HEK293 (cell line): ENCODE data around the gene SLC35C1.
"Not testable (repeated sequence)": the region's sequence is repeated elsewhere in the genome, so short reads cannot be mapped to it uniquely, and the experiment has no call there.

Experiments used
- CTCF ChIA-PET: fragments of 350-600 bp; formaldehyde crosslinking; extraction: SDS; loops from one replicate; lab custom pipeline; 2021; ENCODE audit warnings: antibody characterized with exemption; lab: Yijun Ruan, JAX
- POLR2A ChIA-PET: fragments of 300-600 bp; formaldehyde crosslinking; extraction: SDS; loops from one replicate; lab custom pipeline; 2020; ENCODE audit warnings: antibody characterized with exemption, inconsistent platforms; lab: Yijun Ruan, JAX
- H3K27ac ChIP-seq: fragments of 200-500 bp; sonication (Bioruptor generic); 2 replicates; pipeline ENCODE4 v1.5.1; 2014; ENCODE audit warnings: low read depth, low read length, control low read depth, inconsistent platforms; ENCODE audit errors: extremely low read depth
- H3K36me3 ChIP-seq, 2 experiments: fragments of 200-500 bp in 1 of 2; sonication (Bioruptor generic) in 1 of 2; 1 replicate in 1 of 2; 2 replicates in 1 of 2; pipeline ENCODE4 v1.5.1; 2014 to 2017; ENCODE audit warnings: inconsistent platforms in 2 of 2, low read length in 2 of 2; ENCODE audit not compliant: control insufficient read depth in 2 of 2, insufficient read depth in 1 of 2
- H3K4me1 ChIP-seq: fragments of 200-500 bp; sonication (Bioruptor generic); 2 replicates; pipeline ENCODE4 v1.5.1; 2014; ENCODE audit warnings: mild to moderate bottlenecking, low read length, inconsistent platforms; ENCODE audit not compliant: control insufficient read depth, insufficient read depth
- H3K4me3 ChIP-seq: 2 replicates; pipeline ENCODE4 v1.5.1; 2011; ENCODE audit warnings: low read depth, mild to moderate bottlenecking, control low read depth, low read length, moderate library complexity
- H3K9me3 ChIP-seq: fragments of 200-500 bp; sonication (Bioruptor generic); 2 replicates; pipeline ENCODE4 v1.5.1; 2014; ENCODE audit warnings: low read depth, low read length, inconsistent platforms; ENCODE audit not compliant: control insufficient read depth, insufficient read depth
- HOXD13 ChIP-seq: sonication (generic); formaldehyde crosslinking; IDR thresholded peaks from 2 replicates; pipeline ENCODE4 v1.8.0; 2022; ENCODE audit warnings: missing genetic modification reagents, borderline replicate concordance
- KLF1 ChIP-seq: fragments of 450-650 bp; formaldehyde crosslinking; IDR thresholded peaks from 2 replicates; pipeline ENCODE4 v1.5.1; 2016; ENCODE audit warnings: missing biosample characterization, missing genetic modification characterization
- SETDB1 ChIP-seq: IDR thresholded peaks from one replicate; pipeline ENCODE4 v1.6.1; 2017; ENCODE audit warnings: mild to moderate bottlenecking, low read length, moderate library complexity, mixed read lengths; ENCODE audit not compliant: insufficient read length
- ZBTB10 ChIP-seq: fragments of 450-650 bp; formaldehyde crosslinking; IDR thresholded peaks from 2 replicates; pipeline ENCODE4 v1.5.1; 2016; ENCODE audit warnings: missing biosample characterization, missing genetic modification characterization
- ZBTB48 ChIP-seq: fragments of 450-650 bp; formaldehyde crosslinking; IDR thresholded peaks from 2 replicates; pipeline ENCODE4 v1.5.1; 2016; ENCODE audit warnings: missing biosample characterization, missing genetic modification characterization
- ZNF133 ChIP-seq: fragments of 450-650 bp; formaldehyde crosslinking; IDR thresholded peaks from 2 replicates; pipeline ENCODE4 v1.5.1; 2016; ENCODE audit warnings: missing biosample characterization, missing genetic modification characterization
- ZNF140 ChIP-seq: fragments of 450-650 bp; formaldehyde crosslinking; IDR thresholded peaks from 2 replicates; pipeline ENCODE4 v1.5.1; 2016; ENCODE audit warnings: missing biosample characterization, missing genetic modification characterization
- ZNF362 ChIP-seq: fragments of 450-650 bp; formaldehyde crosslinking; IDR thresholded peaks from 2 replicates; pipeline ENCODE4 v1.5.1; 2016; ENCODE audit warnings: missing biosample characterization, missing genetic modification characterization
- ZNF398 ChIP-seq: fragments of 450-650 bp; formaldehyde crosslinking; IDR thresholded peaks from 2 replicates; pipeline ENCODE4 v1.5.1; 2017; ENCODE audit warnings: missing biosample characterization, missing genetic modification characterization
- ZNF416 ChIP-seq: fragments of 450-650 bp; formaldehyde crosslinking; IDR thresholded peaks from 2 replicates; pipeline ENCODE4 v1.5.1; 2016; ENCODE audit warnings: missing biosample characterization, missing genetic modification characterization
- ZNF423 ChIP-seq: fragments of 450-650 bp; formaldehyde crosslinking; IDR thresholded peaks from 2 replicates; pipeline ENCODE4 v1.5.1; 2016; ENCODE audit warnings: missing biosample characterization, missing genetic modification characterization
- ZNF473 ChIP-seq: fragments of 450-650 bp; formaldehyde crosslinking; IDR thresholded peaks from 2 replicates; pipeline ENCODE4 v1.5.1; 2017; ENCODE audit warnings: missing biosample characterization, missing genetic modification characterization
- ZNF530 ChIP-seq: fragments of 450-650 bp; formaldehyde crosslinking; IDR thresholded peaks from 2 replicates; pipeline ENCODE4 v1.5.1; 2016; ENCODE audit warnings: low read depth, missing biosample characterization, missing genetic modification characterization
- ZNF548 ChIP-seq: fragments of 450-650 bp; formaldehyde crosslinking; IDR thresholded peaks from 2 replicates; pipeline ENCODE4 v1.5.1; 2016; ENCODE audit warnings: missing biosample characterization, missing genetic modification characterization
- ZNF561 ChIP-seq: fragments of 450-650 bp; IDR thresholded peaks from 2 replicates; pipeline ENCODE4 v1.5.1; 2018; ENCODE audit warnings: missing biosample characterization, missing genetic modification characterization, borderline replicate concordance
- ZNF580 ChIP-seq: fragments of 450-650 bp; formaldehyde crosslinking; IDR thresholded peaks from 2 replicates; pipeline ENCODE4 v1.5.1; 2016; ENCODE audit warnings: missing biosample characterization, missing genetic modification characterization
- ZNF670 ChIP-seq: fragments of 450-650 bp; formaldehyde crosslinking; IDR thresholded peaks from 2 replicates; pipeline ENCODE4 v1.5.1; 2016; ENCODE audit warnings: missing biosample characterization, missing genetic modification characterization, low read depth
- ZNF785 ChIP-seq: fragments of 450-650 bp; formaldehyde crosslinking; IDR thresholded peaks from 2 replicates; pipeline ENCODE4 v1.5.1; 2016; ENCODE audit warnings: missing biosample characterization, missing genetic modification characterization

Gene SLC35C1

GRCh38 chr11:45826492-45826891, 21.5 kb downstream of the SLC35C1 start:
- CTCF ChIA-PET, H3K4me1 ChIP-seq, H3K9me3 ChIP-seq, H3K27ac ChIP-seq, POLR2A ChIA-PET, H3K4me3 ChIP-seq, H3K36me3 ChIP-seq: not testable (repeated sequence)
- peak; percentile 85 for TF ChIP-seq KLF1 (tag by site-specific recombination)
- TF ChIP-seq, all 188 proteins: peak for 1; not testable (repeated sequence) for 187

- TF ChIP-seq SETDB1 (peak; percentile 73), ZNF580 (tag by site-specific recombination) (0 out of 2 replicates have a peak, but pooled peaks have one; percentile 24), ZNF416 (tag by site-specific recombination) (no peak)
- POLR2A ChIA-PET, result no interaction called here
- CTCF ChIA-PET, result no interaction called here
These were observed 22.2 kb downstream of the SLC35C1 start for GRCh38 chr11:45827123-45827522.

GRCh38 chr11:45828996-45829395, 24.0 kb downstream of the SLC35C1 start:
- POLR2A ChIA-PET, result interaction anchor here (1.1 kb wide), 1 partner anchor 18 kb away, joined by 3 read pairs; the partner anchor contains the start of gene CRY2
- Histone ChIP-seq H3K36me3 (no peaks in the 10 kb centered on the region), H3K9me3 (no peaks in the 10 kb centered on the region), H3K4me1 (no peaks in the 10 kb centered on the region), H3K27ac (no peak overlapping the region), H3K4me3 (no peak overlapping the region)
- no peak for TF ChIP-seq ZNF362 (tag by site-specific recombination)
- TF ChIP-seq HOXD13 (CRISPR knock-in tag), result no peak
- TF ChIP-seq ZNF473 (tag by site-specific recombination), result no peak
- TF ChIP-seq ZNF530 (tag by site-specific recombination), result no peak
- TF ChIP-seq ZNF785 (tag by site-specific recombination), result no peak
- no peak for TF ChIP-seq ZNF561
- no peak for TF ChIP-seq ZNF398 (tag by site-specific recombination)
- TF ChIP-seq ZNF670 (tag by site-specific recombination), result no peak
- no peak for TF ChIP-seq ZNF548 (tag by site-specific recombination)
- no peak for TF ChIP-seq ZNF140 (tag by site-specific recombination)
- no peak for TF ChIP-seq ZBTB48 (tag by site-specific recombination)
- TF ChIP-seq ZNF133 (tag by site-specific recombination), result no peak
- no peak for TF ChIP-seq KLF1 (tag by site-specific recombination)
- TF ChIP-seq ZBTB10 (tag by site-specific recombination), result no peak
- TF ChIP-seq ZNF423 (tag by site-specific recombination), result no peak
- CTCF ChIA-PET, result interaction anchor here (0.6 kb wide), 1 partner anchor 13 kb away, joined by 3 read pairs; no protein-coding TSS in a partner anchor

More at GRCh38 chr11:45827123-45827522, 22.2 kb downstream of the SLC35C1 start:
- no peak overlapping the region for H3K27ac ChIP-seq
- no peaks in the 10 kb centered on the region for H3K36me3 ChIP-seq
- H3K9me3 ChIP-seq, result no peaks in the 10 kb centered on the region
- no peaks in the 10 kb centered on the region for H3K4me1 ChIP-seq
- H3K4me3 ChIP-seq, result no peak overlapping the region
